Measurements from ENCODE around the gene ATXN7. TPM values are rescaled to one million over a fixed set of nuclear protein-coding genes. Genes with fewer than 3 reads are reported as not detected.

ATXN7 gene
- total and polyA plus RNA-seq, 8 donors: 7.3 to 40.4 (median 25.2) TPM

DNA sequence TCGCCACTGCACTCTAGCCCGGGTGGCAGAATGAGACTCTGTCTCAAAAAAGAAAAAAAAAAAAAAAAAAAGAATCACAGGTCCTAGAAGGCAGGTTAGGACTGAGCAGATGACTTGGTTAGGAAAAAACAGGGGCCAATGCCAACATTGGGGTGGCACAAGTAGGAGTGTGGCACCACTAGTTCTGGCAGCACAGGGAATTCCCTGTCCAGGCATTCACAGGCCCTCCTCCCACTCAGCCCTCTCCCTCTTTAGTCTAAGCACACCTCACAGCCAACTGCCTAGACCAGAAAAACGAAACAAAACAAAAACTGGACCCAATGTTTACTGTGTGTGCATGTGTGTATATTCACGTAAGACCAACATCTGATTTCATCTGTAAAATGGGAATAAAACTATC, 10.6 kb upstream of the ATXN7 start:
- H3K4me1 ChIP-seq: peaks cover 0 to 1% (median 0%) of the 10 kb centered on the region in 3 donors
- no peak overlapping the region for H3K4me3 ChIP-seq
- intact Hi-C loops (cut with DNase I): no loop called here
- no peak for FAIRE-seq
- H3K36me3 ChIP-seq: no peaks in the 10 kb centered on the region
- 83 to 86% methylated on average over 4 of the region's 4 CpGs for WGBS, 2 donors
- H3K27me3 ChIP-seq: no peaks in the 10 kb centered on the region
- DNase-seq: no peak
- H3K9me3 ChIP-seq: no peaks in the 10 kb centered on the region
- no peak overlapping the region for H3K27ac ChIP-seq
- TF ChIP-seq, protein P1, sequence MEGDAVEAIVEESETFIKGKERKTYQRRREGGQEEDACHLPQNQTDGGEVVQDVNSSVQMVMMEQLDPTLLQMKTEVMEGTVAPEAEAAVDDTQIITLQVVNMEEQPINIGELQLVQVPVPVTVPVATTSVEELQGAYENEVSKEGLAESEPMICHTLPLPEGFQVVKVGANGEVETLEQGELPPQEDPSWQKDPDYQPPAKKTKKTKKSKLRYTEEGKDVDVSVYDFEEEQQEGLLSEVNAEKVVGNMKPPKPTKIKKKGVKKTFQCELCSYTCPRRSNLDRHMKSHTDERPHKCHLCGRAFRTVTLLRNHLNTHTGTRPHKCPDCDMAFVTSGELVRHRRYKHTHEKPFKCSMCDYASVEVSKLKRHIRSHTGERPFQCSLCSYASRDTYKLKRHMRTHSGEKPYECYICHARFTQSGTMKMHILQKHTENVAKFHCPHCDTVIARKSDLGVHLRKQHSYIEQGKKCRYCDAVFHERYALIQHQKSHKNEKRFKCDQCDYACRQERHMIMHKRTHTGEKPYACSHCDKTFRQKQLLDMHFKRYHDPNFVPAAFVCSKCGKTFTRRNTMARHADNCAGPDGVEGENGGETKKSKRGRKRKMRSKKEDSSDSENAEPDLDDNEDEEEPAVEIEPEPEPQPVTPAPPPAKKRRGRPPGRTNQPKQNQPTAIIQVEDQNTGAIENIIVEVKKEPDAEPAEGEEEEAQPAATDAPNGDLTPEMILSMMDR (IDR thresholded peaks at IDR 0.05): no peak
- no peak for ATAC-seq

DNA sequence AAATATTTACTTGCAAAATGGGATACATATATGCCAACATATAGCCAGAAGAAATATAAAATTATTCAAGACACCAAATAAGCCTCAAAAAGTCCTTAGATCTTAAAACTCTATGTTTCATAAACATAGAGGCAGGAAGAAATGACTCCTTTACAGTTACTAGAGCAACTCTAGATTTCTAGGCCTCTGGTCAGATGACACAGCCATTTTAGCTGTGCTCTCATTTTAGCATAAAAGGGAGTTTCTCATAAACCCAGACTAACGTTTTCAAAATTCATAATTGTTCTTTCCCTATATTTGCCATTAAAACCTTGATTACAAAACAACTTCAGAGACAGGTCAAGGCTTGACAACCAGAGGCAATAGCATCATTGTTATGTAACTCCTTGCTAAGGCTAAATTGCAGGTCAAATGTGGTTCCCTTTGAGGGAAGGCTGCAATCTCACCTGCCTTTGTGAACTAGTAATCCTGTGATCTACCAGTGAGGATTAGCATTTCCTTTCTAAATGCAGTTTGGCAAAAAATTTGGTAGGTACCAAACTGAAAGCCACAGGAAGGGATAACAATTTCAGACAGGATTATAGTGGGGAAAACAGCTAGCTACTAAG, 8.2 kb upstream of the ATXN7 start:
- Histone ChIP-seq H3K9me3 (no peaks in the 10 kb centered on the region), H3K36me3 (no peaks in the 10 kb centered on the region), H3K4me1 (peaks cover 0 to 6% (median 0%) of the 10 kb centered on the region in 3 donors), H3K27ac (no peak overlapping the region), H3K4me3 (no peak overlapping the region), H3K27me3 (no peaks in the 10 kb centered on the region)
- TF ChIP-seq, protein P1 (IDR thresholded peaks at IDR 0.05): no peak
- 43 to 44% methylated on average over 1 of the region's 1 CpG for WGBS, 2 donors
- no peak for FAIRE-seq
- intact Hi-C loops (cut with DNase I): no loop called here
- DNase-seq: no peak
- no peak for ATAC-seq

DNA sequence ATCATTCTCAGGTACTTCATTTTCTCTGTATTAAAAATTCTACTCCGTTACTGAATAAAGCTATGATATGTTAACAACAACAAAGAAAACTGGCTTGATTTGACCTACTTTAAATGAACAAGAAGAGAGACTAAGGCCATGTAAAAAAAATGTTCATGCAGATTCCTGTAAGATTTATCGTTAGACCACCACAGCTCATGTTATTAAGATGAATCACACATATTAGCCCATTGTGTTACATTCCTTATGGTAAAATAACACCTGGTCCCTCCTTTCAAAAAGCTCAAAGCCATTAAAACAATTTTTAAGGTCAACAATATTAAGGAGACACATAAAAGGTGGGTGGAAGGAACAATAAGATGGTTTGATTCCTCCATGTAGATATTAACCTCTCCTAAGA, 6.4 kb upstream of the ATXN7 start:
- no peaks in the 10 kb centered on the region for H3K27me3 ChIP-seq
- no peak overlapping the region for H3K4me3 ChIP-seq
- ATAC-seq (no peak), FAIRE-seq (no peak), DNase-seq (no peak)
- no peak overlapping the region for H3K27ac ChIP-seq
- 91 to 97% methylated on average over 2 of the region's 2 CpGs for WGBS, 2 donors
- H3K36me3 ChIP-seq: no peaks in the 10 kb centered on the region
- intact Hi-C loops (cut with DNase I): no loop called here
- TF ChIP-seq, protein P1 (IDR thresholded peaks at IDR 0.05): no peak
- peaks cover 10 to 16% (median 13%) of the 10 kb centered on the region in 3 donors for H3K4me1 ChIP-seq
- no peaks in the 10 kb centered on the region for H3K9me3 ChIP-seq

DNA sequence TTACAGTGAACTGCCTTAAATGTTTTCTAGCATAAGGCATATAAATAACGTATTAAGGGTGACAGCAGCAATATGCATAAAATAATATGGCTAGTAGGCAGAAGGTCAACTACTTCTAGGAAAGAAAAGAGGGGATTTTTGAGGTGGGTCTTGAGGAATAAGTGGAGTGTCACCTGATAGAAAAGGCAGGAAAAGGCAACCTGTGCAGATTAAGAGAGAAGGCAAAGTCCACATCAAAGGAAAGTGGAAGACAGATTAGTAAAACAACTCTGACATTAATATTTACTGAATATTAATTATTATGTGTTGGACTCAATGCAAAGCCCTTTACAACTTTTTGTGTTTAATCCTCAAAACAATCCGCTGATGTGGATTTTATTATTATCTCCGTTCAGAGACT, 2.9 kb upstream of the ATXN7 start:
- intact Hi-C loops (cut with DNase I): no loop called here
- Histone ChIP-seq H3K36me3 (no peaks in the 10 kb centered on the region), H3K9me3 (no peaks in the 10 kb centered on the region), H3K4me3 (no peak overlapping the region), H3K27me3 (no peaks in the 10 kb centered on the region), H3K4me1 (peaks cover 16 to 24% (median 21%) of the 10 kb centered on the region in 3 donors), H3K27ac (no peak overlapping the region)
- DNase-seq: no peak
- FAIRE-seq: no peak
- TF ChIP-seq, protein P1 (IDR thresholded peaks at IDR 0.05): no peak
- ATAC-seq: no peak
- 55 to 63% methylated on average over 3 of the region's 3 CpGs for WGBS, 2 donors

DNA sequence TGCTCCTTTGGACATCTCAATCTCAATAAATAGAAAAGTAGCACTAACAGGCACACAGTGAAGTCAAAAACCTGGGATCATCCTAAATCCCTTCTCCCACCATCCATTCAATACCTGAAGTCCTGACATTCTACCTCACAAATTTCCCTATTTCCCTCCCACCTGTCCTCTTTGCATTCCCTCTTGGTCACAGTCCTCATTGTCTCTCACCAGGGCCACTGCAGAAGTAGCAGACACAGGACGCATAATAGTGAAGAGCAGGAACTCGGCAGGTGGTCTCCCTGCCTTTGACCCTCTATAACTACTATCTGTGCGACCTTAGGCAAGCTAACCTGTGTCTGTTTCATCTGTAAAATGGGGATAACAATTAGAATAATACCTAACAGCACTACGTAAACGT, 2.4 kb upstream of the ATXN7 start:
- WGBS, 2 donors: 81 to 88% methylated on average over 5 of the region's 5 CpGs
- TF ChIP-seq, protein P1 (IDR thresholded peaks at IDR 0.05): no peak
- Histone ChIP-seq H3K27me3 (no peaks in the 10 kb centered on the region), H3K27ac (no peak overlapping the region), H3K4me3 (no peak overlapping the region), H3K36me3 (no peaks in the 10 kb centered on the region), H3K9me3 (no peaks in the 10 kb centered on the region), H3K4me1 (peaks cover 16 to 24% (median 21%) of the 10 kb centered on the region in 3 donors)
- intact Hi-C loops (cut with DNase I): no loop called here
- ATAC-seq (no peak), FAIRE-seq (no peak), DNase-seq (no peak)
